Thyroid gland (tissue), 4 donors: ENCODE results near the gene COPZ2. TPM values are rescaled to one million over a fixed set of nuclear protein-coding genes. Genes with fewer than 3 reads are reported as not detected.
"Not testable (repeated sequence)": the region's sequence is repeated elsewhere in the genome, so short reads cannot be mapped to it uniquely, and the experiment has no call there.

Source experiments
- DNase-seq, 2 donors: peaks; one replicate each; pipeline ENCODE4 v3.0.0-alpha.2; 2019
- H3K27ac ChIP-seq, 3 donors: fragments of 200-600 bp; sonication (generic); 1 replicate in 2 of 3; 2 replicates in 1 of 3; pipeline ENCODE4 v1.5.1; 2016 to 2019; ENCODE audit warnings: mild to moderate bottlenecking in 1 of 3, moderate library complexity in 1 of 3
- H3K27me3 ChIP-seq: fragments of 200-600 bp; sonication (generic); one replicate; pipeline ENCODE4 v1.5.1; 2019
- H3K36me3 ChIP-seq, 2 donors: fragments of 200-600 bp; sonication (generic); one replicate each; pipeline ENCODE4 v1.5.1; 2016 to 2019
- H3K4me1 ChIP-seq, 2 donors: fragments of 200-600 bp; sonication (generic); one replicate each; pipeline ENCODE4 v1.5.1; 2017 to 2019
- H3K4me3 ChIP-seq, 3 donors: fragments of 200-600 bp; sonication (generic); replicated peaks in 1 of 3; 1 replicate in 2 of 3; 2 replicates in 1 of 3; pipeline ENCODE4 v1.5.1; 2016; ENCODE audit warnings: mild to moderate bottlenecking in 1 of 3
- H3K9me3 ChIP-seq: fragments of 200-600 bp; sonication (generic); one replicate; pipeline ENCODE4 v1.5.1; 2017
- CTCF ChIP-seq, 6 experiments: fragments of 200-600 bp in 3 of 6; fragments of 450-650 bp in 3 of 6; sonication (generic) in 3 of 6; IDR thresholded peaks; one replicate each; pipeline ENCODE4 v1.5.1; 2016 to 2019; ENCODE audit warnings: antibody characterized with exemption in 6 of 6, mild to moderate bottlenecking in 2 of 6, inconsistent platforms in 1 of 6, moderate library complexity in 1 of 6
- POLR2A ChIP-seq, 2 donors: fragments of 450-650 bp; IDR thresholded peaks; one replicate each; pipeline ENCODE4 v1.6.1; 2017; ENCODE audit warnings: antibody characterized with exemption in 2 of 2, mild to moderate bottlenecking in 2 of 2, moderate library complexity in 1 of 2
- WGBS, 2 donors: methylation state at CpG; one replicate each; pipeline ENCODE4 v1.1.5; 2017; 5-methylcytosine and 5-hydroxymethylcytosine counted together
- intact Hi-C: fragments of 100-400 bp; cut with DNase I; formaldehyde crosslinking; loops from one replicate; pipeline ENCODE4 v1.15.1; 2023
- total RNA-seq, 4 donors: library from RNA; depleted of rRNA; stranded (reverse); fragments of >200 nt; gene quantifications; one replicate each; pipeline ENCODE4 v1.2.3, GENCODE V29; 2016

COPZ2 gene
- total RNA-seq, 4 donors from 2014 or later, result 19.3 to 55.8 (median 45.2) TPM

- TF ChIP-seq POLR2A (IDR thresholded peaks at IDR 0.05) (no peak), CTCF (IDR thresholded peaks at IDR 0.05) (no peak)
- Histone ChIP-seq H3K4me3 (no peak overlapping the region), H3K27ac (peak overlapping the region; percentile 62 to 77 (median 71)), H3K4me1 (peaks cover 10 to 30% of the 10 kb centered on the region in 2 donors), H3K36me3 (no peaks in the 10 kb centered on the region), H3K27me3 (no peaks in the 10 kb centered on the region), H3K9me3 (no peaks in the 10 kb centered on the region)
- DNase-seq, result no peak
- intact Hi-C loops, result no loop called here
- WGBS, 2 donors, result 51 to 68% methylated on average over 3 of the region's 3 CpGs
These were observed 32.6 kb downstream of the COPZ2 start for GRCh38 chr17:48004983-48005382.

- H3K4me1 ChIP-seq, result peaks cover 10 to 30% of the 10 kb centered on the region in 2 donors
- TF ChIP-seq CTCF (IDR thresholded peaks at IDR 0.05) (no peak), POLR2A (IDR thresholded peaks at IDR 0.05) (no peak)
- peak overlapping the region; percentile 67 to 86 (median 81) for H3K27ac ChIP-seq
- H3K27me3 ChIP-seq, result no peaks in the 10 kb centered on the region
- no peak for DNase-seq
- WGBS, 2 donors, result 86% methylated on average over 17 of the region's 17 CpGs
- H3K4me3 ChIP-seq, result no peak overlapping the region
- no peaks in the 10 kb centered on the region for H3K36me3 ChIP-seq
- no peaks in the 10 kb centered on the region for H3K9me3 ChIP-seq
- intact Hi-C loops, result no loop called here
These were observed 34.0 kb downstream of the COPZ2 start for GRCh38 chr17:48003417-48004151.

- intact Hi-C loops, result no loop called here
- TF ChIP-seq POLR2A (IDR thresholded peaks at IDR 0.05) (no peak), CTCF (IDR thresholded peaks at IDR 0.05) (no peak)
- no peak overlapping the region for H3K4me3 ChIP-seq
- no peak for DNase-seq
- no peaks in the 10 kb centered on the region for H3K27me3 ChIP-seq
- H3K4me1 ChIP-seq, result peaks cover 10 to 30% of the 10 kb centered on the region in 2 donors
- 72 to 74% methylated on average over 7 of the region's 7 CpGs for WGBS, 2 donors
- H3K27ac ChIP-seq, result peak overlapping the region; percentile 67 to 86 (median 81)
- no peaks in the 10 kb centered on the region for H3K9me3 ChIP-seq
- no peaks in the 10 kb centered on the region for H3K36me3 ChIP-seq
These were observed 34.6 kb downstream of the COPZ2 start for GRCh38 chr17:48002916-48003416.

GRCh38 chr17:48002266-48002915 lies 35.2 kb downstream of the COPZ2 start:
- peak overlapping the region; percentile 67 to 86 (median 81) for H3K27ac ChIP-seq
- DNase-seq, result no peak
- TF ChIP-seq POLR2A (IDR thresholded peaks at IDR 0.05) (no peak), CTCF (IDR thresholded peaks at IDR 0.05) (no peak)
- no peaks in the 10 kb centered on the region for H3K27me3 ChIP-seq
- no peaks in the 10 kb centered on the region for H3K36me3 ChIP-seq
- intact Hi-C loops, result no loop called here
- 26 to 27% methylated on average over 4 of the region's 4 CpGs for WGBS, 2 donors
- peaks cover 10 to 30% of the 10 kb centered on the region in 2 donors for H3K4me1 ChIP-seq
- no peak overlapping the region for H3K4me3 ChIP-seq
- no peaks in the 10 kb centered on the region for H3K9me3 ChIP-seq

GRCh38 chr17:48001657-48002056 lies 35.9 kb downstream of the COPZ2 start:
- Histone ChIP-seq H3K4me1 (peaks cover 10 to 30% of the 10 kb centered on the region in 2 donors), H3K27ac (peak overlapping the region; percentile 67 to 86 (median 81))
- intact Hi-C loops, DNase-seq, H3K27me3 ChIP-seq, H3K4me3 ChIP-seq, H3K36me3 ChIP-seq, H3K9me3 ChIP-seq: not testable (repeated sequence)
- 94 to 97% methylated on average over 5 of the region's 5 CpGs for WGBS, 2 donors
